ENCODE measurements around the gene TSPAN33.

- no peak for TF ChIP-seq CTCF (IDR thresholded peaks at IDR 0.05; ENCODE audit: low read length)
- no peak for TF ChIP-seq EZH2 (IDR thresholded peaks at IDR 0.05; ENCODE audit: borderline replicate concordance, low read length)
These were observed 49.4 kb downstream of the TSPAN33 start for GRCh38 chr7:129193892-129194291.
